HepG2 (cell line): ENCODE measurements around the gene USP17L5. TPM values are rescaled to one million over a fixed set of nuclear protein-coding genes. Genes with fewer than 3 reads are reported as not detected.
"Not testable (repeated sequence)": the region's sequence is repeated elsewhere in the genome, so short reads cannot be mapped to it uniquely, and the experiment has no call there.

ENCODE experiments used
- ATAC-seq: fragments of 200-7000 bp; cut with Tn5 transposase; 3 replicates; pipeline ENCODE4 v1.9.1; 2020; ENCODE audit warnings: mild to moderate bottlenecking, moderate library complexity
- BruUV-seq: library from RNA; stranded (reverse); fragments of 400-500 nt; replicated peaks from 2 replicates; lab custom pipeline; 2021; lab: Mats Ljungman, UMichigan
- CTCF ChIA-PET: fragments of 300-600 bp; formaldehyde crosslinking; extraction: SDS; loops from one replicate; lab custom pipeline; 2021; ENCODE audit warnings: low total read pairs, inconsistent platforms, low intra/inter-chr PET ratio; lab: Yijun Ruan, JAX
- POLR2A ChIA-PET: fragments of 350-600 bp; sonication (Branson Sonifier 250); formaldehyde crosslinking; loops from one replicate; lab custom pipeline; 2020; ENCODE audit warnings: antibody characterized with exemption, inconsistent platforms; lab: Yijun Ruan, JAX
- DNase-seq: peaks from one replicate; pipeline ENCODE4 v3.0.0-alpha.2; 2015; ENCODE audit warnings: low spot score
- FAIRE-seq: peaks from 3 replicates; lab custom pipeline; 2011; peaks lifted over from hg19 to GRCh38; lab: Jason Lieb, UNC
- H2AFZ ChIP-seq: one replicate; pipeline ENCODE4 v1.6.1; 2011; ENCODE audit warnings: low read length, inconsistent platforms
- H3K27ac ChIP-seq: fragments of 300-600 bp; 3 replicates; pipeline ENCODE4 v1.8.0; 2011; ENCODE audit warnings: mixed run types, mild to moderate bottlenecking, mixed read lengths, low read length, inconsistent platforms; ENCODE audit not compliant: insufficient read depth; ENCODE audit errors: extremely low read length
- H3K27me3 ChIP-seq, 2 experiments: fragments of 200-600 bp in 1 of 2; 2 replicates in 1 of 2; 3 replicates in 1 of 2; pipeline versions ENCODE4 v1.6.0 to v1.8.0; 2011; ENCODE audit warnings: low read length in 2 of 2, mild to moderate bottlenecking in 2 of 2, moderate library complexity in 2 of 2, inconsistent platforms in 1 of 2; ENCODE audit not compliant: insufficient read depth in 2 of 2, control insufficient read depth in 1 of 2
- H3K36me3 ChIP-seq, 2 experiments: fragments of 200-600 bp in 1 of 2; replicated peaks in 1 of 2; 2 replicates in 1 of 2; 3 replicates in 1 of 2; pipeline versions ENCODE4 v1.5.1 to v1.8.0; 2011; ENCODE audit warnings: low read length in 2 of 2, inconsistent platforms in 1 of 2; ENCODE audit not compliant: insufficient read depth in 2 of 2, control insufficient read depth in 1 of 2
- H3K4me1 ChIP-seq: 2 replicates; pipeline ENCODE4 v1.5.1; 2012; ENCODE audit warnings: low read length, inconsistent platforms; ENCODE audit not compliant: insufficient read depth
- H3K4me2 ChIP-seq: 2 replicates; pipeline ENCODE4 v1.6.0; 2011; ENCODE audit warnings: low read depth, low read length, inconsistent platforms
- H3K4me3 ChIP-seq, 3 experiments: fragments of 200-600 bp in 1 of 3; sonication (generic), shearing (Covaris generic) in 1 of 3; replicated peaks in 1 of 3; 2 replicates each; pipeline ENCODE4 v1.5.1; 2011 to 2016; ENCODE audit warnings: low read length in 3 of 3, inconsistent platforms in 2 of 3, low read depth in 2 of 3, mild to moderate bottlenecking in 2 of 3, control low read depth in 1 of 3, mixed read lengths in 1 of 3; ENCODE audit not compliant: insufficient read depth in 1 of 3
- H3K79me2 ChIP-seq: one replicate; pipeline ENCODE4 v1.6.1; 2011; ENCODE audit warnings: low read length, inconsistent platforms; ENCODE audit not compliant: insufficient read depth
- H3K9ac ChIP-seq: 2 replicates; pipeline ENCODE4 v1.6.0; 2011; ENCODE audit warnings: mild to moderate bottlenecking, low read depth, low read length, inconsistent platforms; ENCODE audit not compliant: insufficient read depth
- H3K9me3 ChIP-seq: 2 replicates; pipeline ENCODE4 v1.5.1; 2012; ENCODE audit warnings: mild to moderate bottlenecking, low read length
- H4K20me1 ChIP-seq: 2 replicates; pipeline ENCODE4 v1.6.0; 2011; ENCODE audit warnings: inconsistent platforms, mild to moderate bottlenecking, low read length, moderate library complexity; ENCODE audit not compliant: insufficient read depth
- WGBS: methylation state at CpG from one replicate; pipeline ENCODE4 v1.1.6; 2017; ENCODE audit warnings: low lambda C conversion rate; 5-methylcytosine and 5-hydroxymethylcytosine counted together
- in situ Hi-C: cut with HindIII; loops from 2 replicates; pipeline ENCODE4 v1.10.0; 2017; ENCODE audit warnings: low pct_unique_long_range_greater_than_20kb; ENCODE audit not compliant: extremely low pct_ligation_motif_present
- intact Hi-C: fragments of 100-400 bp; cut with micrococcal nuclease; formaldehyde crosslinking; loops from one replicate; pipeline ENCODE4 v1.10.0; 2022; ENCODE audit not compliant: unreplicated experiment
- polyA plus RNA-seq, 8 experiments: library from polyadenylated mRNA; depleted of rRNA in 3 of 8; stranded (reverse) in 7 of 8; unstranded in 1 of 8; fragments of >200 nt; fragmentation: Illumina TruSeq in 4 of 8; extraction: Trizol in 4 of 8; gene quantifications; 2 replicates each; pipeline versions ENCODE4 v1.2.1 to v1.2.3, GENCODE V29; 2011 to 2016; ENCODE audit warnings: low read depth in 4 of 8, missing spikeins in 1 of 8, mixed read lengths in 1 of 8; ENCODE audit not compliant: insufficient read depth in 1 of 8
- total RNA-seq, 5 experiments: library from RNA; depleted of rRNA; stranded (reverse); fragments of >200 nt; fragmentation: Illumina TruSeq; extraction: Trizol; gene quantifications; 2 replicates each; pipeline ENCODE4 v1.2.3, GENCODE V29; 2016; ENCODE audit warnings: low read depth in 1 of 5

The USP17L5 gene
- total and polyA plus RNA-seq, 2 of the 13 experiments (the other 11 are each of a cell fraction or from before 2014, with no cell fraction given): not detected

DNA sequence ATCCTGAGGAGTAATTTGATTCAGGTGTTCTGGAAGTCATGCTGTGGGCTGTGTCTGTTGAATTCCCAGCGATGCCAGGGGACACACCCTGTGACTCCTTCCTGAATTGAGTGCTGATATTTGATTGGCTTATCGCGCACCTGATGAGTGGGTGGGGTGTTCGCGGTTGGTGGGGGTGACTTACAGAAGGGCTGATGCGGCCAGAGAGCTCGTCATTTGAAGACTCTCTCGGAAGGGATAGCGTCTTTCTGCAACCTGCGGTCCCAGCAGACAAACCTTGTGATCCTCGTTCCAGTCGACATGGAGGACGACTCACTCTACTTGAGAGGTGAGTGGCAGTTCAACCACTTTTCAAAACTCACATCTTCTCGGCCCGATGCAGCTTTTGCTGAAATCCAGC lies 9.6 kb upstream of the USP17L5 start, which contains the start of gene USP17L25:
USP17L25 (plus strand) TSS at position 301 of the 400 bp plus-strand sequence; CDS start at position 301, 0 bp downstream.
- intact Hi-C loops, H3K9me3 ChIP-seq, FAIRE-seq, H3K79me2 ChIP-seq, POLR2A ChIA-PET, CTCF ChIA-PET, H3K27ac ChIP-seq, BruUV-seq, H2AFZ ChIP-seq, in situ Hi-C loops, ATAC-seq, H3K27me3 ChIP-seq, H3K36me3 ChIP-seq, H3K9ac ChIP-seq, H3K4me1 ChIP-seq, DNase-seq, H3K4me2 ChIP-seq, H3K4me3 ChIP-seq, H4K20me1 ChIP-seq: not testable (repeated sequence)
- no CpG with 5 or more reads among the region's 15 CpGs for WGBS

DNA sequence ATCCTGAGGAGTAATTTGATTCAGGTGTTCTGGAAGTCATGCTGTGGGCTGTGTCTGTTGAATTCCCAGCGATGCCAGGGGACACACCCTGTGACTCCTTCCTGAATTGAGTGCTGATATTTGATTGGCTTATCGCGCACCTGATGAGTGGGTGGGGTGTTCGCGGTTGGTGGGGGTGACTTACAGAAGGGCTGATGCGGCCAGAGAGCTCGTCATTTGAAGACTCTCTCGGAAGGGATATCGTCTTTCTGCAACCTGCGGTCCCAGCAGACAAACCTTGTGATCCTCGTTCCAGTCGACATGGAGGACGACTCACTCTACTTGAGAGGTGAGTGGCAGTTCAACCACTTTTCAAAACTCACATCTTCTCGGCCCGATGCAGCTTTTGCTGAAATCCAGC lies 4.8 kb upstream of the USP17L5 start, which contains the start of gene USP17L26:
USP17L26 (plus strand) TSS at position 301 of the 400 bp plus-strand sequence; CDS start at position 301, 0 bp downstream.
- H2AFZ ChIP-seq, H3K9ac ChIP-seq, BruUV-seq, ATAC-seq, DNase-seq, H4K20me1 ChIP-seq, CTCF ChIA-PET, intact Hi-C loops, H3K27ac ChIP-seq, FAIRE-seq, H3K4me3 ChIP-seq, H3K4me2 ChIP-seq, in situ Hi-C loops, H3K27me3 ChIP-seq, H3K79me2 ChIP-seq, H3K9me3 ChIP-seq, H3K36me3 ChIP-seq, POLR2A ChIA-PET, H3K4me1 ChIP-seq: not testable (repeated sequence)
- WGBS: no CpG with 5 or more reads among the region's 15 CpGs

DNA sequence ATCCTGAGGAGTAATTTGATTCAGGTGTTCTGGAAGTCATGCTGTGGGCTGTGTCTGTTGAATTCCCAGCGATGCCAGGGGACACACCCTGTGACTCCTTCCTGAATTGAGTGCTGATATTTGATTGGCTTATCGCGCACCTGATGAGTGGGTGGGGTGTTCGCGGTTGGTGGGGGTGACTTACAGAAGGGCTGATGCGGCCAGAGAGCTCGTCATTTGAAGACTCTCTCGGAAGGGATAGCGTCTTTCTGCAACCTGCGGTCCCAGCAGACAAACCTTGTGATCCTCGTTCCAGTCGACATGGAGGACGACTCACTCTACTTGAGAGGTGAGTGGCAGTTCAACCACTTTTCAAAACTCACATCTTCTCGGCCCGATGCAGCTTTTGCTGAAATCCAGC lies 4.6 kb downstream of the USP17L5 start, which contains the start of gene USP17L27:
USP17L27 (plus strand) TSS at position 301 of the 400 bp plus-strand sequence; CDS start at position 301, 0 bp downstream.
- WGBS: no CpG with 5 or more reads among the region's 15 CpGs
- H4K20me1 ChIP-seq, H3K27me3 ChIP-seq, in situ Hi-C loops, CTCF ChIA-PET, H2AFZ ChIP-seq, ATAC-seq, H3K4me2 ChIP-seq, H3K9ac ChIP-seq, intact Hi-C loops, H3K79me2 ChIP-seq, DNase-seq, H3K27ac ChIP-seq, H3K9me3 ChIP-seq, H3K4me3 ChIP-seq, H3K36me3 ChIP-seq, BruUV-seq, H3K4me1 ChIP-seq, POLR2A ChIA-PET, FAIRE-seq: not testable (repeated sequence)

DNA sequence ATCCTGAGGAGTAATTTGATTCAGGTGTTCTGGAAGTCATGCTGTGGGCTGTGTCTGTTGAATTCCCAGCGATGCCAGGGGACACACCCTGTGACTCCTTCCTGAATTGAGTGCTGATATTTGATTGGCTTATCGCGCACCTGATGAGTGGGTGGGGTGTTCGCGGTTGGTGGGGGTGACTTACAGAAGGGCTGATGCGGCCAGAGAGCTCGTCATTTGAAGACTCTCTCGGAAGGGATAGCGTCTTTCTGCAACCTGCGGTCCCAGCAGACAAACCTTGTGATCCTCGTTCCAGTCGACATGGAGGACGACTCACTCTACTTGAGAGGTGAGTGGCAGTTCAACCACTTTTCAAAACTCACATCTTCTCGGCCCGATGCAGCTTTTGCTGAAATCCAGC lies 9.4 kb downstream of the USP17L5 start, which contains the start of gene USP17L28:
USP17L28 (plus strand) TSS at position 301 of the 400 bp plus-strand sequence; CDS start at position 301, 0 bp downstream.
- H3K27ac ChIP-seq, H3K36me3 ChIP-seq, BruUV-seq, CTCF ChIA-PET, H3K4me1 ChIP-seq, H3K4me3 ChIP-seq, intact Hi-C loops, H2AFZ ChIP-seq, ATAC-seq, H3K27me3 ChIP-seq, H4K20me1 ChIP-seq, H3K9me3 ChIP-seq, POLR2A ChIA-PET, H3K4me2 ChIP-seq, DNase-seq, FAIRE-seq, H3K79me2 ChIP-seq, in situ Hi-C loops, H3K9ac ChIP-seq: not testable (repeated sequence)
- WGBS: no CpG with 5 or more reads among the region's 15 CpGs
